NCI-H128 (cell line): Measurements from ENCODE around the gene SPATA31C1.
A peak's percentile ranks its signal among the peaks of the same experiment; 100 is the strongest.
"Not testable (repeated sequence)": the region's sequence is repeated elsewhere in the genome, so short reads cannot be mapped to it uniquely, and the experiment has no call there.

Source experiments
- DNase-seq: peaks from one replicate; lab custom pipeline; 2025; ENCODE audit not compliant: unreplicated experiment; lab: John Stamatoyannopoulos, UW

SPATA31C1 gene

DNA sequence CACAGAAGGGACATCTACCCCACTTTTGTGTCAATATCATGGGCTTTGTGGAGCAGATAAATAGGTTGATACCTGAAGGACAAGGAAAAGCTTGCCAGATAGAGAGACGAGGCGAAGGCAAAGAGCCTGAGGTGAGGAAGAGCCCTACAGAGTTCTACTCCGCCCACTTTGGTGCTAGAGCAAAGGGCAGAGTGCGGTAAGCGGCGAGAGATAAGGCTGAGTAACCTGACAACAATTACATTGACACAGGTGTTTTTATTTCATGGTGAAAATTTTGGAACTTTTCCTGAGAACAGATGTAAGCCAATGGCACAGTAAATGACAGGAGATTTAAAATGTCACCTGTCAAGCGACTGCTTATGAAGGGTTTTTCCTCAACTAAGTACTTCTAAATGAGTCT is 16.7 kb downstream of the SPATA31C1 start:
- DNase-seq, result not testable (repeated sequence)

DNA sequence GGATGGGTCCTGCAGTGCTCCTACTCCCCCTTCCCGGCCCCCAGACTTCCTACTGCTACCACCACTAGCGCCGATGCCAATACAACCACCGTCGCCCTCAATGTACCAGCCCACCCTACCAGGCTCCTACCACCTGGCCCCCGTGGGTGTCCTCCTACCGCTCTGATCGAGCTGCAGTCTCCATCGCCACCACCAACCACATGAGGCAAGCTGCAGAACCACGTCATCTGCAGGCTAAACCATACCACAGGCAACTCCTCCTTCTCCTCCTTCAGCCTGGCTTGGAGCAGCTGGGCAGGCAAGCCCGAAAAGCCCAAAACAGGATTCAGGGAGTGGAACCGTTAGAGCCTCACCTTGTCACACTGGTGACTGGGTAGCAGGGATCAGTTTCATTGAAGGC is 19.6 kb downstream of the SPATA31C1 start:
- not testable (repeated sequence) for DNase-seq

DNA sequence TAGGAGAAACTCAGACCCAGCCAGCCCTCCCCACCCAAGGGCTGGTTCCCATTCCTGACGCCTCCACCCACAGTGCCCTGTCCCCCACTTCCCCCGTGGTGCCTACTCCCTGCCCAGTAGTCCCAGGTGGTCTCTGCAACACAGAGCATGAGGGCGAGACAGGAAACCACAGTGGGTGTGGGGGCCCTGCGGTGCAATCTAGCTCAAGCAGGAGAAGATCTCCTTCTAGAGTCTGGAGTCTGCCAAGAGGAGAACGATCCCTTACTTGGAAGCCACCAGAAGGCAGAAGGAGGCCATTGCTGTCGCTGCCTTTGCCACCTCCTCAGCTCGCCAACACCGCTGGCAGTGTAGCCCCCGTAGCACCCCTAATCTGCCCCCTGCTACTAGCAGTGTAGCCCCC is 20.2 kb downstream of the SPATA31C1 start:
- DNase-seq, result not testable (repeated sequence)

DNA sequence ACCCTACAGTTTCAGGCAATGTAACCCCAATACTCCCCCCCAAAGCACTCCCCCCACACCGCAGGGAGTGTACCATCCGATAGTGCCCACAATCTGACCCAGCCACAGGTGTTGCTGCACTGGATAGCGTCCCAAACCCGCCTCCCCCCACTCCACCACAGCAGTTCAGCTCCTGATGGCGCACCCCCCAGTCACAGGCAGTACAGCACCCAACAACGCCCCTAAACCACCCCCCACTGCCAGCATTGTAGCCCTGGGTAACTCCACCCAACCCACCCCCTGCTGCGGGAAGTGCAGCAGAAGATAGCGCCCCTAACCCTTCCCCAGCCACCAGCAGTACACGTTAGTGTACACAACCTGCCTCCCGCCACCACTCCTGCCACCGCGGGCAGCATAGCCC is 20.6 kb downstream of the SPATA31C1 start:
- not testable (repeated sequence) for DNase-seq

GRCh38 chr9:87939096-87939495 is 21.3 kb downstream of the SPATA31C1 start:
- not testable (repeated sequence) for DNase-seq

GRCh38 chr9:87944096-87944495 is 26.3 kb downstream of the SPATA31C1 start:
- DNase-seq, result no peak

GRCh38 chr9:87944682-87945081 is 26.9 kb downstream of the SPATA31C1 start:
- no peak for DNase-seq

- no peak for DNase-seq
Observed at GRCh38 chr9:87950296-87950695, 32.5 kb downstream of the SPATA31C1 start.

- DNase-seq, result peak; percentile 22
Observed at GRCh38 chr9:87950765-87951488, 33.2 kb downstream of the SPATA31C1 start.

DNA sequence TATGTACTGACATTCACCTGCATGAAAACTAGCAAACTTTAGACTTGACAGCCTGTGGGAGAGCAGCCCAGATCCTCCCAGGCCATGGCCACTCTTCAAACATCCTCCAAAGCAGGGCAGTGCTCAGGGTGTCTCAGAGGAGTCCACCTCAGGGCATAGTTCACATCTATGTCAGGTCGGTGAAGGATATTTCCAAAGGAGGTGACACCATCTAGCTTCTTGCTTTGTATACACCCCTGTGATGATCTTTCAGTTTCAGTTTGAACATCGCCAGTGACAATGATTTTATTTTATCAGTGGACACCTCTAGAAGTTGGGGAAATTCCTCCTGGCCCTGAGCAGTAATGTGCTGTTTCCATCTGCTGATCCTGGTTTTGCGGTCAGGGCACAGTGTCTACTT is 36.5 kb downstream of the SPATA31C1 start:
- DNase-seq, result no peak

GRCh38 chr9:87957839-87958238 is 40.1 kb downstream of the SPATA31C1 start:
- DNase-seq, result no peak

- DNase-seq, result no peak
Observed at GRCh38 chr9:87958591-87958990, 40.8 kb downstream of the SPATA31C1 start.

GRCh38 chr9:87959916-87960581 is 42.3 kb downstream of the SPATA31C1 start:
- no peak for DNase-seq

DNA sequence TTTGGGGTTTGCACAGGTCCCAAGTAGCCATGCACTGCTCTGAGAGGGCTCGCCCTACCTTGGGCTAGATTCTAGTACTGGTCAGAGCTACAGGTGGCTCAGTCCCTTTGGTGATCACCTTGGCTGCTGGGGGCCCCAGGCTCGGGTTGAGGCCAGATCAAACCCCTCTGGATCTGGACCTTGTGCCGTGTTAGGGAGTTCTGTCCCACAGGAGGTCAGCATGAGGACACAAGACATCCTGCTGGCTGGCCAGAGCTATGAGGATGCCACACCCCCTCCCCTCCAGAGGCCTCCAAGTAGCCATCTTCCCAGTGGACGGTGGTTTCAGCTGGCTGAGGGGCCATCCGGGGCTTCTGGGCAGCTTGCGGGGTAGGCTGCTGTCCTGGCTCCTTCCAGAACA is 46.0 kb downstream of the SPATA31C1 start:
- DNase-seq, result no peak

- no peak for DNase-seq
Observed at GRCh38 chr9:87964826-87965225, 47.1 kb downstream of the SPATA31C1 start.

DNA sequence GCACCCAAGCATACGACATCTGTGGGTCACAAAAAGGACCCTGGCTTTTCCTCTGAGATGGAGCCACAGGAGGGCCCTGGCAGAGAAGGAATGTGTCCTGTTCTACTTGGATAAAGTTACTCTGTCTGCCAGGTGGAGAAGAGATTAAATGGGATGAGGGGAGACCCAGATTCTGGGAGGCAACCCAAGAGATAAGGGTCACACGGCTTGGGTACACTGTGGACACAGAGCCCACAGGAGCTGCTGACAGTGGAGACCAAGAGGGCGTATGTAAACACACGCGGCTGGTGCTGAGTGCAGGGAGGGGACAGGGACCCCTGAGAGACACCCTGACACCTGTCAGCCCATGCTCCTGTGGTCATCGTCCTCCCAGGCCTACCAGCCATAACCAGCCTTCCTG is 50.4 kb downstream of the SPATA31C1 start:
- DNase-seq, result no peak

- DNase-seq, result no peak
Observed at GRCh38 chr9:87970602-87971001, 52.8 kb downstream of the SPATA31C1 start.

DNA sequence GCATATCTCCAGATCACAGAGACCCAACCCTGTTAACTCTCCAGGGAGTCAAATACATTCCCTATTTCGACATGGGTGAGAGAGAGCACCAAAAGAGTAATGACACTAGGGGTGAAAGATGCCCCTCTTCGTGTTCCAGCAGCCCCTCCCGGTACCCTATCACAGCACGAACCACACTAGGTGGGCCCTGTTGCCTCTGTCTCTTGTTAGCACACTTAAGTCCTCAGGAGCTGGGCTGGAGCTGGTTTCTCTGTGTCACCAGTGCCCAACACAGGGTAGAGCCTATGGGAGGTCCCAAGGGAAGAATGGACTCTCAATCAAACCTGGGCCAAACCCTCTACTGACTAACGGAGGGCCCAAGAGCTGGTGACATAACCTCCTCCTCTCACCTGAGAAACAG is 55.4 kb downstream of the SPATA31C1 start:
- DNase-seq, result no peak
